Spinal cord (tissue), 10 donors: Measurements from ENCODE around the gene STX2. TPM values are rescaled to one million over a fixed set of nuclear protein-coding genes. Genes with fewer than 3 reads are reported as not detected.
"Not testable (repeated sequence)": the region's sequence is repeated elsewhere in the genome, so short reads cannot be mapped to it uniquely, and the experiment has no call there.

Experiments used
- DNase-seq, 6 donors: peaks; one replicate each; pipeline versions ENCODE4 v3.0.0 to v3.0.0-alpha.2; 2013 to 2015; ENCODE audit warnings: low spot score in 6 of 6, low read depth in 4 of 6
- H3K27ac ChIP-seq: one replicate; pipeline ENCODE4 v1.5.1; 2013; ENCODE audit warnings: low read depth, low read length, control low read depth
- H3K27me3 ChIP-seq: one replicate; pipeline ENCODE4 v1.6.1; 2013; ENCODE audit warnings: low read length; ENCODE audit not compliant: control insufficient read depth, insufficient read depth
- H3K36me3 ChIP-seq: one replicate; pipeline ENCODE4 v1.6.1; 2013; ENCODE audit warnings: low read length; ENCODE audit not compliant: control insufficient read depth, insufficient read depth
- H3K4me1 ChIP-seq: one replicate; pipeline ENCODE4 v1.6.1; 2013; ENCODE audit warnings: low read length; ENCODE audit not compliant: control insufficient read depth, insufficient read depth
- H3K4me3 ChIP-seq: one replicate; pipeline ENCODE4 v1.5.1; 2013; ENCODE audit warnings: low read depth, low read length, control low read depth
- H3K9me3 ChIP-seq: one replicate; pipeline ENCODE4 v1.6.1; 2013; ENCODE audit warnings: low read length; ENCODE audit not compliant: control insufficient read depth, insufficient read depth
- WGBS: methylation state at CpG from one replicate; pipeline ENCODE4 v1.1.5; 2013; ENCODE audit warnings: missing lambda C conversion rate; ENCODE audit not compliant: insufficient coverage; 5-methylcytosine and 5-hydroxymethylcytosine counted together
- polyA plus RNA-seq, 2 donors: library from polyadenylated mRNA; unstranded; fragments of 120-200 nt; gene quantifications; one replicate each; pipeline ENCODE4 v1.2.1, GENCODE V29; 2013; ENCODE audit not compliant: insufficient read length in 2 of 2
- total RNA-seq, 2 donors: library from RNA; depleted of rRNA in 1 of 2; stranded (reverse); fragments of 120-200 nt in 1 of 2; fragments of >200 nt in 1 of 2; gene quantifications; one replicate each; pipeline versions ENCODE4 v1.2.3 to v1.2.4, GENCODE V29; 2013 to 2014
- donor health status: healthy.

Gene STX2
- total and polyA plus RNA-seq, 4 donors, result 35.5 to 41.4 (median 38.8) TPM

DNA sequence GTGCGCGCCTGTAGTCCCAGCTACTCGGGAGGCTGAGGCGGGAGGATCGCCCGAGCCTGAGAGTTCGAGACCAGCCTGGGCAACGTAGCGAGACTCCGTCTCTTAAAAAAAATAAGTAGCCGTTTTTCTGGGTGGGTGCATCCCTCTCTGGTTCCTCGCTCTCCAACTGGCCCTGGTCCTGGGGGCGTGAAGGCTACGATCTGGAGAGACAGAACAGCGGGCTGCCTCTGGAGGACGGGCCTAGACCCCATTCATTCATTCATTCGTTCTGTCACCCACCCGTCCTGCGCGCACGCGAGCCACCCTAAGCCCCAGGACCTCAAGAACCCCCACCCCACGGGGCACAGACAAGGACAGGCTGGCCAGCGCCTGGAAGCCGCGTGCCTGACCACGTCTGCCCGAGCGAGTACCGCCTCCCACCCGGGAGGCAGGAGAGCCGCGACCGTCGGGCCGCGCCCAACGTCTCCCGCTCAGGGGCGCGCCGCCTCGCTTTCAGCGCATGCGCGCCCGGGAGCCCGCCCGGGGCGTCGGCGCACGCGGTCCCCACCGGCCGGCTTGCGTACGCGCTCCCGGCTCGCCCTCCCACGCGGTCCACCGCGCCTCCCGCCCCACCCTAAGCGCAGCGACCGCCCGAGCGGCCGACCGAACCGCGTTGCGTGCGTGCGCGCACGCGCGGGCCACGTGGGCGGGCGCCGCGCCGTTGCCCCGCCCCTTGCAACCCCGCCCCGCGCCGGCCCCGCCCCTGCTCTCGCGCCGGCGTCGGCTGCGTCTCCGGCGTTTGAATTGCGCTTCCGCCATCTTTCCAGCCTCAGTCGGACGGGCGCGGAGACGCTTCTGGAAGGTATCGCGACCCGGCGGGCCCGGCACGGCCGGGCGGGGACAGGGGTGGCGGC lies 32.5 kb upstream of the STX2 start, which contains the start of gene RAN:
Gene RAN, plus strand, starts transcription at position 781 of the 893 bp plus-strand sequence. CDS start 528 bp downstream, outside the sequence.
- H3K27ac ChIP-seq, result peak within 1 kb of the TSS; percentile 89
- H3K9me3 ChIP-seq, result no peaks in the 10 kb centered on the region
- peaks cover 18% of the 10 kb centered on the region for H3K36me3 ChIP-seq
- WGBS, result 4% methylated on average over 118 of the region's 118 CpGs
- H3K27me3 ChIP-seq, result no peaks in the 10 kb centered on the region
- peak; percentile 79 to 97 (median 86) for DNase-seq
- H3K4me1 ChIP-seq, result peaks cover 19% of the 10 kb centered on the region
- H3K4me3 ChIP-seq, result peak within 1 kb of the TSS; percentile 78

GRCh38 chr12:130870442-130871285 lies 31.6 kb upstream of the STX2 start:
- 20% methylated on average over 30 of the region's 31 CpGs for WGBS

GRCh38 chr12:130868412-130868811 lies 29.4 kb upstream of the STX2 start:
- no peaks in the 10 kb centered on the region for H3K36me3 ChIP-seq
- no peak for DNase-seq
- H3K27me3 ChIP-seq, result no peaks in the 10 kb centered on the region
- WGBS, result 71% methylated on average over 2 of the region's 4 CpGs
- H3K4me1 ChIP-seq, result peaks cover 11% of the 10 kb centered on the region
- H3K9me3 ChIP-seq, result no peaks in the 10 kb centered on the region
- H3K4me3 ChIP-seq, result no peak overlapping the region
- H3K27ac ChIP-seq, result no peak overlapping the region

More at GRCh38 chr12:130870442-130871285, 31.6 kb upstream of the STX2 start:
- peaks cover 19% of the 10 kb centered on the region for H3K4me1 ChIP-seq
- peak; percentile 29 to 91 (median 54) for DNase-seq
- H3K4me3 ChIP-seq, result peak overlapping the region; percentile 72
- H3K36me3 ChIP-seq, result peaks cover 18% of the 10 kb centered on the region
- peak overlapping the region; percentile 89 for H3K27ac ChIP-seq
- no peaks in the 10 kb centered on the region for H3K9me3 ChIP-seq
- H3K27me3 ChIP-seq, result no peaks in the 10 kb centered on the region

- WGBS, result 91% methylated on average over 1 of the region's 5 CpGs
- H3K36me3 ChIP-seq, result no peaks in the 10 kb centered on the region
- DNase-seq, result no peak
- H3K27ac ChIP-seq, result no peak overlapping the region
- H3K4me1 ChIP-seq, result no peaks in the 10 kb centered on the region
- H3K9me3 ChIP-seq, result no peaks in the 10 kb centered on the region
- H3K27me3 ChIP-seq, result no peaks in the 10 kb centered on the region
- H3K4me3 ChIP-seq, result no peak overlapping the region
Measured at GRCh38 chr12:130863298-130863697, 24.2 kb upstream of the STX2 start.

- not testable (repeated sequence) for DNase-seq, H3K27me3 ChIP-seq
- WGBS, result 96% methylated on average over 5 of the region's 8 CpGs
Measured at GRCh38 chr12:130862771-130863170, 23.7 kb upstream of the STX2 start.

GRCh38 chr12:130862161-130862560 lies 23.1 kb upstream of the STX2 start:
- no peak for DNase-seq
- no peaks in the 10 kb centered on the region for H3K9me3 ChIP-seq
- no peak overlapping the region for H3K27ac ChIP-seq
- 93% methylated on average over 3 of the region's 4 CpGs for WGBS
- H3K4me1 ChIP-seq, result no peaks in the 10 kb centered on the region
- H3K27me3 ChIP-seq, result no peaks in the 10 kb centered on the region
- H3K36me3 ChIP-seq, result no peaks in the 10 kb centered on the region
- no peak overlapping the region for H3K4me3 ChIP-seq

More at GRCh38 chr12:130862771-130863170, 23.7 kb upstream of the STX2 start:
- not testable (repeated sequence) for H3K4me1 ChIP-seq, H3K9me3 ChIP-seq, H3K36me3 ChIP-seq, H3K27ac ChIP-seq, H3K4me3 ChIP-seq

DNA sequence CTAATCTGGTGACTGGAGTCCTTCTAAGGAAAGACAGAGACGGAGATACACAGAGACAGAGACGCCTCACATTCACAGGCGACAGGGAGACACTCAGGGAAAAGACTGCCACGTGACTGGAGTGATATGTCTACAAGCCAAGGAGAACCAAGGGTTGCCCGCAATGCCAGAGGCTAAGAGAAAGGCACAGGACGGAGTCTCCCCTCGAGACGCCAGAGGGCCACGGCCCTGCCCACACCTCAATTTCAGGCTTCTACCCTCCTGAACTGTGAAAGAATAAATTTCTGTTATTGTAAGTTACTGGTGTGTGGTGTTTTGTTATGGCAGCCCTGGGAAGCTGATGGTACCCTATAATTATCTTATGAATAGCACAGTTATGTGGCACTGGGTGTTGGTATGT lies 21.3 kb upstream of the STX2 start:
- Histone ChIP-seq H3K9me3 (no peaks in the 10 kb centered on the region), H3K36me3 (no peaks in the 10 kb centered on the region), H3K4me1 (no peaks in the 10 kb centered on the region), H3K27me3 (no peaks in the 10 kb centered on the region), H3K4me3 (no peak overlapping the region), H3K27ac (no peak overlapping the region)
- WGBS, result 91% methylated on average over 4 of the region's 9 CpGs
- no peak for DNase-seq

DNA sequence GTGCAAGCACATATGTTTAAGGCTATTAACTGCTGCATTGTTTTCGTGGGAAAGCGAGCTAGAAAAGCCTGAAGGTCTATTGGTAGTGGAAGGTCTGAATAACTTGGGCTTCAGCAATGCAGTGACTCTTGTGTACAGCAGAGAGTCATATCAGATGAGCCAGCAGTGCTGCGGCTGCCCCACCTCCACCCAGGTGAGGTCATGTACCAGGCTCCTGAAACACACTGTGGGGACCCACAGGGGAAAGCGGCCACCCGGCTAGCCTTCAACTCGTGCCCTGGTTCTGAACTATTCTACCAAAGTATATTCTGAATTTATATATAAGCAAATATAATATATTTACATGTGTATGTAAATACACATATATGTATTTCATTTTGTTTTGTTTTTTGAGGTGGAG lies 20.1 kb upstream of the STX2 start:
- no peaks in the 10 kb centered on the region for H3K4me1 ChIP-seq
- no peaks in the 10 kb centered on the region for H3K9me3 ChIP-seq
- 55% methylated on average over 2 of the region's 6 CpGs for WGBS
- no peaks in the 10 kb centered on the region for H3K36me3 ChIP-seq
- no peak overlapping the region for H3K4me3 ChIP-seq
- no peaks in the 10 kb centered on the region for H3K27me3 ChIP-seq
- H3K27ac ChIP-seq, result no peak overlapping the region
- no peak for DNase-seq

DNA sequence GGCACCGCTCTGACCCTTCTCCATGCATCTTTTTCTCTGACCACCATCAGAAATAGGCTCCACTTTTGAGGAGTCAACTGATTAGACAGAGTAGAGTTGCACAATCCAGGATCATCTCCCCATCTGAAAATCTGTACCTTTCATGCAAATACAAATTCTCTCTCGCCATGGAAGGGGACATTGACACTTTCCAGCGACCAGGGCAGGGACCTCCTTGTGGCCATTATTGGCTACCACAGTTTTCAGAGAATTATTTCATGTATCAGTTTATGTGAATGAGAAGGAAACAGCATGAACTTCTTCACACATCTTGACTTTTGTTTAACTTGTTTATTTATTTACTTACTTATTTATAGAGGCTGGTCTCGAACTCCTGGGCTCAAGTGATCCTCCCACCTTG lies 19.0 kb upstream of the STX2 start:
- no peak for DNase-seq
- Histone ChIP-seq H3K9me3 (no peaks in the 10 kb centered on the region), H3K27ac (no peak overlapping the region), H3K4me3 (no peak overlapping the region), H3K36me3 (no peaks in the 10 kb centered on the region), H3K27me3 (no peaks in the 10 kb centered on the region), H3K4me1 (peaks cover 4% of the 10 kb centered on the region)
- WGBS, result 85% methylated on average over 2 of the region's 4 CpGs
